Breast epithelium (tissue), 3 donors: ENCODE results near the gene LRRC15.

Source experiments
- POLR2A ChIP-seq: fragments of 450-650 bp; IDR thresholded peaks from one replicate; pipeline ENCODE4 v1.6.1; 2016; ENCODE audit warnings: antibody characterized with exemption, mild to moderate bottlenecking, moderate library complexity
- POLR2AphosphoS5 ChIP-seq, 3 donors: sonication (generic); formaldehyde crosslinking; IDR thresholded peaks; one replicate each; pipeline ENCODE4 v1.6.1; 2017; ENCODE audit warnings: antibody characterized with exemption in 3 of 3
- TF ChIP-seq, protein P1 (sequence below), 3 donors: fragments of 450-650 bp; IDR thresholded peaks; one replicate each; pipeline ENCODE4 v1.5.1; 2016 to 2017; ENCODE audit warnings: antibody characterized with exemption in 3 of 3, mild to moderate bottlenecking in 3 of 3, moderate library complexity in 3 of 3

GRCh38 chr3:194333212-194333980 lies 36.1 kb downstream of the LRRC15 start:
- TF ChIP-seq POLR2A (no peak), POLR2AphosphoS5 (IDR thresholded peaks at IDR 0.05) (no peak)
- TF ChIP-seq, protein P1, sequence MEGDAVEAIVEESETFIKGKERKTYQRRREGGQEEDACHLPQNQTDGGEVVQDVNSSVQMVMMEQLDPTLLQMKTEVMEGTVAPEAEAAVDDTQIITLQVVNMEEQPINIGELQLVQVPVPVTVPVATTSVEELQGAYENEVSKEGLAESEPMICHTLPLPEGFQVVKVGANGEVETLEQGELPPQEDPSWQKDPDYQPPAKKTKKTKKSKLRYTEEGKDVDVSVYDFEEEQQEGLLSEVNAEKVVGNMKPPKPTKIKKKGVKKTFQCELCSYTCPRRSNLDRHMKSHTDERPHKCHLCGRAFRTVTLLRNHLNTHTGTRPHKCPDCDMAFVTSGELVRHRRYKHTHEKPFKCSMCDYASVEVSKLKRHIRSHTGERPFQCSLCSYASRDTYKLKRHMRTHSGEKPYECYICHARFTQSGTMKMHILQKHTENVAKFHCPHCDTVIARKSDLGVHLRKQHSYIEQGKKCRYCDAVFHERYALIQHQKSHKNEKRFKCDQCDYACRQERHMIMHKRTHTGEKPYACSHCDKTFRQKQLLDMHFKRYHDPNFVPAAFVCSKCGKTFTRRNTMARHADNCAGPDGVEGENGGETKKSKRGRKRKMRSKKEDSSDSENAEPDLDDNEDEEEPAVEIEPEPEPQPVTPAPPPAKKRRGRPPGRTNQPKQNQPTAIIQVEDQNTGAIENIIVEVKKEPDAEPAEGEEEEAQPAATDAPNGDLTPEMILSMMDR (IDR thresholded peaks at IDR 0.05) = peak; percentile 94 to 99 (median 97)
